SU-DHL-6 (cell line): ENCODE measurements around the gene SIAE.

ENCODE experiments used
- H2AFZ ChIP-seq: fragments of 200-600 bp; sonication (generic); 2 replicates; pipeline ENCODE4 v1.6.1; 2014; ENCODE audit warnings: low read depth, mild to moderate bottlenecking, moderate library complexity, mixed read lengths, antibody characterized with exemption, low read length; ENCODE audit not compliant: severe bottlenecking
- H3F3A ChIP-seq: fragments of 200-600 bp; shearing (Covaris generic); 2 replicates; pipeline ENCODE4 v1.6.0; 2016; ENCODE audit warnings: antibody characterized with exemption, mild to moderate bottlenecking; ENCODE audit not compliant: insufficient read depth
- H3K27ac ChIP-seq: fragments of 200-600 bp; sonication (generic); 2 replicates; pipeline ENCODE4 v1.5.1; 2016; ENCODE audit warnings: low read depth, mild to moderate bottlenecking, low read length, moderate library complexity, mixed read lengths
- H3K27me3 ChIP-seq: fragments of 200-600 bp; sonication (generic), shearing (Covaris generic); 2 replicates; pipeline ENCODE4 v1.6.0; 2014; ENCODE audit warnings: mild to moderate bottlenecking, low read length
- H3K36me3 ChIP-seq: fragments of 200-600 bp; sonication (generic); 2 replicates; pipeline ENCODE4 v1.6.1; 2014; ENCODE audit warnings: mild to moderate bottlenecking, low read length, mixed read lengths
- H3K4me2 ChIP-seq: fragments of 300-600, 200-600 bp; shearing (Covaris generic), sonication (generic); 2 replicates; pipeline ENCODE4 v1.6.0; 2014; ENCODE audit warnings: low read length, low read depth, mild to moderate bottlenecking; ENCODE audit not compliant: poor library complexity, severe bottlenecking
- H3K4me3 ChIP-seq: fragments of 200-600 bp; sonication (generic); 2 replicates; pipeline ENCODE4 v1.5.1; 2014; ENCODE audit warnings: antibody characterized with exemption, low read length, mild to moderate bottlenecking, mixed read lengths; ENCODE audit not compliant: insufficient read depth, poor library complexity, severe bottlenecking
- H3K79me2 ChIP-seq: fragments of 200-600 bp; sonication (generic); 2 replicates; pipeline ENCODE4 v1.6.1; 2014; ENCODE audit warnings: mild to moderate bottlenecking, low read length, moderate library complexity; ENCODE audit not compliant: insufficient read depth
- H3K9ac ChIP-seq: fragments of 200-600 bp; sonication (generic); 2 replicates; pipeline ENCODE4 v1.7.0; 2014; ENCODE audit warnings: mild to moderate bottlenecking, low read length
- H3K9me2 ChIP-seq: fragments of 200-600 bp; sonication (generic); replicated peaks from 2 replicates; pipeline ENCODE4 v1.6.1; 2014; ENCODE audit warnings: low read length; ENCODE audit not compliant: insufficient read depth
- H3K9me3 ChIP-seq: fragments of 200-600 bp; sonication (generic); 2 replicates; pipeline ENCODE4 v1.6.1; 2014; ENCODE audit warnings: low read length, mixed read lengths; ENCODE audit not compliant: insufficient read depth
- H4K20me1 ChIP-seq: fragments of 200-600 bp; sonication (generic); 2 replicates; pipeline ENCODE4 v1.6.1; 2014; ENCODE audit warnings: low read depth, mild to moderate bottlenecking, antibody characterized with exemption, low read length, moderate library complexity, mixed read lengths
- EZH2phosphoT487 ChIP-seq: fragments of 200-600 bp; sonication (generic), shearing (Covaris generic); conservative IDR thresholded peaks from 2 replicates; pipeline ENCODE4 v1.6.1; 2018; ENCODE audit warnings: mild to moderate bottlenecking, antibody characterized with exemption, low read length, moderate library complexity, mixed read lengths
- TF ChIP-seq, protein P1 (sequence below): fragments of 200-600 bp; sonication (generic); IDR thresholded peaks from one replicate; pipeline ENCODE4 v1.5.1; 2017; ENCODE audit warnings: antibody characterized with exemption, mild to moderate bottlenecking, low read length, moderate library complexity; ENCODE audit not compliant: insufficient read depth, poor library complexity, severe bottlenecking

SIAE gene

DNA sequence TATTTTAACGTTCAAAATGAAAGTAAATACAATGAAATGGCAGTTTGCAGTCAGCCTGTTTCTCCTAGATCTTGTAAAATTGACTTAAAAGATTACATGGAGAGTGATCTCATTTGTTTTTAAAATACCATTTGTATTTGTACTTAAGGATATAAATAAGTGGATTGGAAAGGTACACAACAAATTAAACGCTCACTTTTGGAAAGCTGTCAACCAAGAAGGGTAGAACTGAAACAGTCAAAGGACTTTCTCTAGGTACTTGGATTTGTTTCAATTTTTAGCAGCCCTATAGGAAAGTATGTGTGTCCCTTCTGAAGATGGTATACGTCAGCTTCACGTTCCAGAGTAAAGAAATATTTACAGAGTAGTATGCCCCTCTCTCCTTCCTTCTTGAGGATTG is 43.6 kb downstream of the SIAE start:
- Histone ChIP-seq H3K9me3 (no peaks in the 10 kb centered on the region), H3K9ac (no peak overlapping the region), H3K36me3 (peaks cover 49% of the 10 kb centered on the region), H3F3A (no peaks in the 10 kb centered on the region), H4K20me1 (no peaks in the 10 kb centered on the region; the same call in 1 of the 2 replicates), H3K4me3 (no peak overlapping the region), H3K79me2 (peaks cover 7% of the 10 kb centered on the region), H3K4me2 (no peak overlapping the region), H3K27me3 (no peaks in the 10 kb centered on the region), H2AFZ (no peak overlapping the region), H3K9me2 (no peaks in the 10 kb centered on the region), H3K27ac (no peak overlapping the region)
- TF ChIP-seq, protein P1, sequence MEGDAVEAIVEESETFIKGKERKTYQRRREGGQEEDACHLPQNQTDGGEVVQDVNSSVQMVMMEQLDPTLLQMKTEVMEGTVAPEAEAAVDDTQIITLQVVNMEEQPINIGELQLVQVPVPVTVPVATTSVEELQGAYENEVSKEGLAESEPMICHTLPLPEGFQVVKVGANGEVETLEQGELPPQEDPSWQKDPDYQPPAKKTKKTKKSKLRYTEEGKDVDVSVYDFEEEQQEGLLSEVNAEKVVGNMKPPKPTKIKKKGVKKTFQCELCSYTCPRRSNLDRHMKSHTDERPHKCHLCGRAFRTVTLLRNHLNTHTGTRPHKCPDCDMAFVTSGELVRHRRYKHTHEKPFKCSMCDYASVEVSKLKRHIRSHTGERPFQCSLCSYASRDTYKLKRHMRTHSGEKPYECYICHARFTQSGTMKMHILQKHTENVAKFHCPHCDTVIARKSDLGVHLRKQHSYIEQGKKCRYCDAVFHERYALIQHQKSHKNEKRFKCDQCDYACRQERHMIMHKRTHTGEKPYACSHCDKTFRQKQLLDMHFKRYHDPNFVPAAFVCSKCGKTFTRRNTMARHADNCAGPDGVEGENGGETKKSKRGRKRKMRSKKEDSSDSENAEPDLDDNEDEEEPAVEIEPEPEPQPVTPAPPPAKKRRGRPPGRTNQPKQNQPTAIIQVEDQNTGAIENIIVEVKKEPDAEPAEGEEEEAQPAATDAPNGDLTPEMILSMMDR = no peak
- no peak for TF ChIP-seq EZH2phosphoT487

DNA sequence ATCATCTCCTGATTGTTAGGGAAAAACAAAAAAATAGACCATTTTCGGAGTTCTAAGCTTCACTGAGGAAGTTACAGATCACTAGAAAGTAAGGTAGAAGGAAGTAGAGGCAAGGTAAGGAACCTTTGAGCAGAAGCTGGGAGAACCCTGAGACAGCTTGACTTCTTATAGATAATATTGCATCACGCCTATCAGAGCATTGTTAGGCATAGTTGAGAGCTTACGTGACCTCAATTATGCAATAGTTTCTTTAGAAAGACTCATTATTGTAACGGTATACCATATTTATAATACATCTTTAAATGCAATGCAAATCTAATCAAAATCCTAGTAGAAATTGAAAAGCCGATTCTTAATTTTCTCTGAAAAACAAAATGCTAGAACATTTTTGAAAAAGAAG is 46.0 kb downstream of the SIAE start:
- no peak overlapping the region for H2AFZ ChIP-seq
- no peaks in the 10 kb centered on the region for H3K27me3 ChIP-seq
- TF ChIP-seq EZH2phosphoT487 = no peak
- TF ChIP-seq, protein P1 = no peak
- H3K79me2 ChIP-seq = peaks cover 30% of the 10 kb centered on the region
- H4K20me1 ChIP-seq = no peaks in the 10 kb centered on the region; the same call in 1 of the 2 replicates
- H3K9me3 ChIP-seq = no peaks in the 10 kb centered on the region
- no peaks in the 10 kb centered on the region for H3K9me2 ChIP-seq
- H3K9ac ChIP-seq = no peak overlapping the region
- H3K4me2 ChIP-seq = no peak overlapping the region
- H3K27ac ChIP-seq = no peak overlapping the region
- H3K4me3 ChIP-seq = no peak overlapping the region
- peaks cover 52% of the 10 kb centered on the region for H3K36me3 ChIP-seq
- H3F3A ChIP-seq = no peaks in the 10 kb centered on the region

DNA sequence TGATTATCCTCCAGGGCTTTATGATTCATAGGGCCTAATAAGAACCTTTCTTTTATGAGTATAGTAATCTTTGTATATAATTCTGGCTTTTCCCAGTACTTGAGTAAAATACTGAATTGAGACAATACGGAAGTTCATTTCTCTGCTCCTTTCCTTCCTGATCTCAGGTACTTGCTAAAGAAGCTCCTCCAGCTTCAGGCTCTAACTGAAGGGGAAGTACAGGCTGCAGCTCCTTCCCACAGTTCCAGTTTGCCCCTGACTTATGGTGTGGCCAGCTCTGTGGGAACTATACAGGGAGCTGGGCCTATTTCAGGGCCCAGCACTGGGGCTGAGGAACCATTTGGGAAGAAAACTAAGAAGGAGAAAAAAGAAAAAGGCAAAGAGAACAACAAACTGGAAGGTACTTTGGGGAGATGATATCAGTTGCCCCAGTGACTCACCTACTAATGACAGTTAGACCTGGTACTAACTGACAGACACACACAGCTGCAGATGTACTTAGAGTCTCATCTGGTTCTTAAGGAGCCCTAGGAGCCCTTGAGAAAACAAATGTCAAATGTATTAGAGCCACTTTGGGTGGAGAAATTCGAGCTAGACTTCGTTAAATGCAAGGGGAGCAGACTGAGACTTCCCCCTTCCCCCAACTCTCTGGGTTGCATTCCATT is 47.9 kb downstream of the SIAE start:
- Histone ChIP-seq H3K27me3 (no peaks in the 10 kb centered on the region), H3K9me2 (no peaks in the 10 kb centered on the region), H2AFZ (no peak overlapping the region), H3K9me3 (no peaks in the 10 kb centered on the region), H3K27ac (no peak overlapping the region), H3K79me2 (peaks cover 30% of the 10 kb centered on the region), H3K36me3 (peaks cover 42% of the 10 kb centered on the region), H3K4me2 (no peak overlapping the region), H3F3A (no peaks in the 10 kb centered on the region), H3K9ac (no peak overlapping the region), H3K4me3 (no peak overlapping the region), H4K20me1 (no peaks in the 10 kb centered on the region; the same call in 1 of the 2 replicates)
- TF ChIP-seq, protein P1 = no peak
